GM18505 (cell line): ENCODE results near the gene HBM.
"Not testable (repeated sequence)": the region's sequence is repeated elsewhere in the genome, so short reads cannot be mapped to it uniquely, and the experiment has no call there.

ENCODE experiments used
- ATAC-seq: cut with Tn5 transposase; IDR thresholded peaks from one replicate; pipeline ENCODE4 v1.9.1; 2021; ENCODE audit not compliant: unreplicated experiment
- POLR2A ChIP-seq: IDR thresholded peaks from 4 replicates; pipeline ENCODE4 v1.6.1; 2011; ENCODE audit warnings: borderline replicate concordance; ENCODE audit not compliant: insufficient read depth, insufficient read length; ENCODE audit errors: extremely low read depth

Gene HBM

DNA sequence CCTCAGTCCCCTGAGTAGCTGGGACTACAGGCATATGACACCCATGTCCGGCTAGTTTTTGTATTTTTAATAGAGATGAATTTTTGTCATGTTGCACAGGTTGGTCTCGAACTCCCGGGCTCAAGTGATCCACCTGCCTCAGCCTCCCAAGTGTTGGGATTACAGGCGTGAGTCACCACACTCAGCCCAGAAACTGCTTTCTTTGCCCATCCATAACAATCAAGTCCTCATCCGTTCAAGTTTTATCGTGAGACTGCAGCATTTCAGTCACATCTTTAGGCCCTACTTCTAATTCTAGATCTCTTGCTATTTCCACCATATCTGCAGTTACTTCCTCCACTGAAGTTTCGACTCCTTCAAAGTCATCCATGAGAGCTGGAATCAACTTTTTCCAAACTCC, 33.7 kb upstream of the HBM start:
- ATAC-seq, result no peak
- no peak for TF ChIP-seq POLR2A

GRCh38 chr16:133716-134115, 32.1 kb upstream of the HBM start:
- ATAC-seq, result no peak
- TF ChIP-seq POLR2A, result no peak

DNA sequence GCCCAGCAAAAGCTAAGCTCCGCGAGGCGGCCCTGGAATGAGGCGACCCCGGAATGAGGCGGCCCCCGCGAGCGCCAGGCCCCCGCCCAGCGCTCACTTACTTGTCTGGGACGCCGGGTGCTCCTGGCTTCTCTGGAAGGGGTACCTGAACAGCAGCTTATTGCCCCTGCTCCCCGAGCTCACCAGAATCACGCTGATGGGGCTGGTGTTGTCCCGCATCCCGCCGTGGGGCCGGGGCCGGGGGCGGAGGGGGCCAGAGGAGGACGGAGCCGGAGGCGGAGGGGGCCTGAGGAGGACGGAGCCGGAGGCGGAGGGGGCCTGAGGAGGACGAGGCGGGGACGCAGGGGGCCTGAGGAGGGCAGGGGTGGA, 27.7 kb upstream of the HBM start:
- no peak for TF ChIP-seq POLR2A
- no peak for ATAC-seq

DNA sequence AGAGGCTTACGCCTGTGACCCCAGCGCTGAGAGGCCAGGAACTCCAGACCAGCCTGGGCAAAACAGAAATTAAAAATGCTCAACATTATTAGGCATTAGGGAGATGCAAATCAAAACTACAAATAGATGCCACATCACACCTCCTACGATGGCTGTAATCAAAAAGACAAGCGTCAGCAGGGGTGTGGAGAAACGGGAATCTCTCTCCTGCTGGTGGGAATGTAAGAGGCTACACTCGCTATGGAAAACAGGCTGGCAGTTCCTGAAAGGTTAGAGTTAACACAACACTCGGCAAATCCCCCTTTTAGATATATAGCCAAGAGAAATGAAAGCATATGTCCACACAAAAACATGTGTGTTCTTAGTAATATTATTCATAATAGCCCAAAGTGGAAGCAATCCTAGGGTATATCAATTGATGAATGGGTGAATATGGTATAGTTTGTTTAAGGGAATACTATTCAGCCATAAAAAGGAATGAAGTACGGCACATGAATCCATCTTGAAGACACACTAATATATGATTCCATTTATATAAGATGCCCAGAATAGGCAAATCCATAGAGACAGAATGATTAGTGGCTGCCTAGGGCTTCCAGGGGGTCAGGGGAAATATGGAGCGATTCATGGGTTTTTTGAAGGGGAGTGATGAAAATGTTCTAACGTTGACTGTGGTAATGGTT, 25.5 kb upstream of the HBM start:
- no peak for TF ChIP-seq POLR2A
- ATAC-seq, result no peak

DNA sequence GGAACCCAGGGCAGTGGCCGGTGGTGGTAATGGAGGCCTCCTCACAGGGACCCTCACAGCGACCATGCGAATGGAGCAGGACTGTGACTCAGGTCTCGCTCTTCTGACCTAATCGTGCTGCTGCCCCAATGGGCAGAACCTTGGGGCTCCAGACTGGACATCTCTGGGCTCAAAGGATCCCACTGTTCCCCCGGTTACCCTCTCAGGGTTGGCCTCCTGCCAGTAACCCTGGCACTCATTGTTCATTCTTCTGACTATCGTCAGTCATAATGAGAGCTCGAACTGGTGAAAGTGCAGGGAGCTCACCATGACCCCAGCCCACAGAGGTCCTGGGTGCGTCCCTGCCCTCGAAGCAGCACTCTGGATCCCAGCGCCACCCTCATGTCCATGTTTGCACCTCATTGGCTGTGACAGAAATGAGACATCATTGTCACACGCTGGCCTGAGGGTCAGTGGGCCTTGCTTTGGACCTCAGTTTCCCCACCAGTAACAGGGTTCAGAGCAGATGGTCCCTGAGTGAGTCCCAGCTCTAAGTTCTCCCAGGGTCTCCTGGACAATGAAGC, 23.3 kb upstream of the HBM start:
- no peak for ATAC-seq

DNA sequence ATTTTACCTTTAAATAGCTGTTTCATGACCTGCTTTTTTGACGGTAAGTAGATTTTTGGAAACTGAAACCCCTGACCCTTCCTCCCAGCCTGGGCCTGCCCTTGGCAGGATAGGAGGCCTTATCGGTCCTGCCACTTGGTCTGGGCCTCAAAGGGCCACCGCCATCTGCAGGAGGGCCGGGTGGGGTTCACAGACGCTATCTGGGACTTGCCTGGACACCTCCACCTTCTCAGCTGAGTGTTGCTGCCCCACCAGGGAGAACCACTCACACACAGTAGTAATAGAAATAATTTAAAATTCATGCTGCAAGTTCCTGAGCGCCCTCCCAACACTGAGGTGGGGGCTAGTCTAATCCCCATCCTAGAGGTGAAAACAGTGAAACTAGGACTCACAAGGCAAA, 22.7 kb upstream of the HBM start:
- TF ChIP-seq POLR2A, result no peak
- no peak for ATAC-seq

More for the DNA sequence above, 23.3 kb upstream of the HBM start:
- TF ChIP-seq POLR2A, result no peak

DNA sequence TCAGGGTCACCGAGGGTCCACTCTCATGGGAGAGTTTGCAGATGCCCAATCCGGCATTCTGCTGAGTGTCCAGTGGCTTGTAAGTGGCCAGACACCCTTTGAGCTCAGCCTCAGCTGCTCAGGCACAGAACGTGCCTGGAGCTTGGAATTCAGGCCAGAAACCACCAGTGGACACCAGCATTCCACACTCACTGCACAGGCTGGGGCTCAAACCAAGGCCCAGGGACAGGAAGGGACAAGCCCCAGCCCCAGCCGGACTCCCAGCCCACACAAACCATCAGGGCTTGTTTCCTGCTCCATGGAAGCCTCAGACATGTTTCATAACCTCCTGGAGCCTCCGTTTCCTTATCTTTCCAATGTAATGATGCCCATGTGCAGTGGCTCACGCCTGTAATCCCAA, 22.3 kb upstream of the HBM start:
- ATAC-seq, result no peak
- TF ChIP-seq POLR2A, result no peak

DNA sequence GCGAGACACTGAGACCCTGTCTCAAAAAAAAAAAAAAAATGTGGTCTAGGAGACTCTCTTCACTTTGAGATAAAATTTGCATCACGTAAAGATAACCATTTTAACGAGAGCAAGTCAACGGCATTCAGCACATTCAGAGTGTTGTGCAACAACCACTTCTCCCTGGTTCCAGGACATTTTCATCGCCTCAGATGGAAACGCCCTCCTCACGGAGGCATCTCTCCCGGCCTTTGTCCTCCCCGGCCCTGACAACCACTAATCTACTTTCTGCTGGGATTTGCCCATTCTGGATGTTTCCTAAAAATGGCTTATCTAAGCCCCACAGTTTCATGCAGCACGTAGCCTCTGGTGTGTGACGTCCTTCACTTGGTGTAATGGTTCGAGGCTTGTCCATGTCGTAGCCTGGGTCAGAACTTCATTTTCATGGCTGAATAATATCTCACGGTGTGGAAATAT, 21.0 kb upstream of the HBM start:
- no peak for TF ChIP-seq POLR2A
- ATAC-seq, result no peak

GRCh38 chr16:146646-147045, 19.1 kb upstream of the HBM start:
- no peak for TF ChIP-seq POLR2A
- ATAC-seq, result no peak

- TF ChIP-seq POLR2A, result no peak
- no peak for ATAC-seq
Measured at GRCh38 chr16:149024-149660, 16.6 kb upstream of the HBM start.

DNA sequence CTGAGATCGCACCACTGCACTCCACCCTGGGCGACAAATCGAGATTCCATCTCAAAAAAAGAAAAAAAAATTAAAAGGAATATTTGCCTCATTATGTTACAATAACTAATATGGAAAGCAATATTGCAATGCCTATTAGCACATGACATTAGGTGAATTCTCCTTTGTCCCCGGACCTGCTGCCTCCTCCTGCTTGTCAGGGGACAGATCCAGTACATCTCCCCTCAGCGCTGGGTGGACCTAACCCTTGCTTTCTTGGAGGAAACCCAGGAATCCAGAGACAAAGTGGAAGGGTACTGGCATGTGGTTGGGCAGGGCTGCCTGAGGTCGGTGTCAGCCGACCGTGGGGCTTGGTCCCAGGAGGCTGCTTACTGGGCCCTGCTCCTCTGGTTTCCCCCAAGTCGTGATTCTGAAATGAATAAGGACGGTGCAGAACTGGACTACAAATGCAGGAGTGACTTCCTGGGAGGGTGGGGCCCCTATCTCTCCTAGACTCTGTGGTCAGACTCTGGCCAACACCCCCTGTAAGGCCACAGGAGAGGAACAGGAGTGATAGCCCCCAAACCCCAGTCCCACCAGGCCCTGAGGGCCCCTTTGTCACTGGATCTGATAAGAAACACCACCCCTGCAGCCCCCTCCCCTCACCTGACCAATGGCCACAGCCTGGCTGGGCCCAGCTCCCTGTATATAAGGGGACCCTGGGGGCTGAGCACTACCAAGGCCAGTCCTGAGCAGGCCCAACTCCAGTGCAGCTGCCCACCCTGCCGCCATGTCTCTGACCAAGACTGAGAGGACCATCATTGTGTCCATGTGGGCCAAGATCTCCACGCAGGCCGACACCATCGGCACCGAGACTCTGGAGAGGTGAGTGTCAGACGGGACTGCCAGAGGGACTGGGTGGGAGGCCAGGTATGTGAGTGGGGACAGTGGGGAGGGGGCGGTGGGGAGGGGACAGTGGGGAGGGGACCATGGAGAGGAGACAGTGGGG, 13.3 kb upstream of the HBM start, which contains the start of gene HBZ:
Gene HBZ, plus strand, starts transcription at position 504 of the 988 bp plus-strand sequence. Its CDS starts 266 bp downstream, at position 770.
- TF ChIP-seq POLR2A, result no peak
- no peak for ATAC-seq

- not testable (repeated sequence) for ATAC-seq
Measured at GRCh38 chr16:153129-153521, 12.7 kb upstream of the HBM start.

DNA sequence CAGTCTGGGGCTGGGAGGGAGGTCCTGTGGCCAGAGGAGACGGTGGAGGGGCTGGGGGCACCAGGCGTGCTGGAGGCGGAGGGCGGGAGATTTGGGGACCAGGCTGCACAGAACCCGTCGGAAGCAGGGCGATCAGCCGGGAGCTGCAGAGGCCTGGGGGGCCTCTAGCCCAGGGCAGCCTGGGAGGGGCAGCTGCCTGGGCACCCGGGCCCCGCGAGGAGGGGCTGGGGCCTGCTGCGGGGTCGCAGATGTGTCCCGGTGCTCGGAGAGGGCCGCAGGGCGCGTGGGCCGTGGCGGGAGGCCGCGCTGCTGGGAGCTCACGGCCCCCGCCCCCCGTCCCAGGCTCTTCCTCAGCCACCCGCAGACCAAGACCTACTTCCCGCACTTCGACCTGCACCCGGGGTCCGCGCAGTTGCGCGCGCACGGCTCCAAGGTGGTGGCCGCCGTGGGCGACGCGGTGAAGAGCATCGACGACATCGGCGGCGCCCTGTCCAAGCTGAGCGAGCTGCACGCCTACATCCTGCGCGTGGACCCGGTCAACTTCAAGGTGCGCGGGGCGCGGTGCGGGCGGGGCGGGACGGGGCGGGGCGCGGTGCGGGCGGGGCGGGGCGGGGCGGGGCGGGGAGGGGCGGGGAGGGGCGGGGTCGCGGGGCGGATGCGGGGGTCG, 12.1 kb upstream of the HBM start:
- ATAC-seq, result not testable (repeated sequence)
